ENCODE data around the gene TTC19.

The TTC19 gene

GRCh38 chr17:15963670-15964110, 35.9 kb upstream of the TTC19 start:
- Histone ChIP-seq H3K27ac (ENCODE audit: low read depth, low read length, severe bottlenecking) (no peak overlapping the region), H3K36me3 (ENCODE audit: control insufficient read depth, insufficient read depth, low read length) (no peaks in the 10 kb centered on the region), H3K9me3 (ENCODE audit: control insufficient read depth, low read length) (no peaks in the 10 kb centered on the region), H3K4me1 (ENCODE audit: control insufficient read depth, insufficient read depth, low read length, poor library complexity, severe bottlenecking) (peaks cover 31% of the 10 kb centered on the region), H3K4me3 (ENCODE audit: extremely low read depth, insufficient read depth, low read length, poor library complexity, severe bottlenecking) (no peak overlapping the region)
- WGBS, 2 experiments (ENCODE audit: insufficient coverage in 2 of 2) = 95 to 98% methylated on average over 3 to 4 of the region's 4 CpGs

GRCh38 chr17:15965528-15965927, 34.1 kb upstream of the TTC19 start:
- WGBS, 2 experiments (ENCODE audit: insufficient coverage in 2 of 2) = 60 to 61% methylated on average over 6 of the region's 6 CpGs
- H3K9me3 ChIP-seq (ENCODE audit: control insufficient read depth, low read length) = no peaks in the 10 kb centered on the region
- no peak overlapping the region for H3K4me3 ChIP-seq (ENCODE audit: extremely low read depth, insufficient read depth, low read length, poor library complexity, severe bottlenecking)
- H3K27ac ChIP-seq (ENCODE audit: low read depth, low read length, severe bottlenecking) = peak overlapping the region; percentile 66
- no peaks in the 10 kb centered on the region for H3K36me3 ChIP-seq (ENCODE audit: control insufficient read depth, insufficient read depth, low read length)
- H3K4me1 ChIP-seq (ENCODE audit: control insufficient read depth, insufficient read depth, low read length, poor library complexity, severe bottlenecking) = peaks cover 18% of the 10 kb centered on the region

- Histone ChIP-seq H3K27ac (ENCODE audit: low read depth, low read length, severe bottlenecking) (peak overlapping the region; percentile 66), H3K4me3 (ENCODE audit: extremely low read depth, insufficient read depth, low read length, poor library complexity, severe bottlenecking) (no peak overlapping the region), H3K36me3 (ENCODE audit: control insufficient read depth, insufficient read depth, low read length) (no peaks in the 10 kb centered on the region), H3K9me3 (ENCODE audit: control insufficient read depth, low read length) (no peaks in the 10 kb centered on the region), H3K4me1 (ENCODE audit: control insufficient read depth, insufficient read depth, low read length, poor library complexity, severe bottlenecking) (peaks cover 18% of the 10 kb centered on the region)
- WGBS, 2 experiments (ENCODE audit: insufficient coverage in 2 of 2) = 26 to 34% methylated on average over 9 to 11 of the region's 13 CpGs
Observed at GRCh38 chr17:15966183-15966878, 33.3 kb upstream of the TTC19 start.

GRCh38 chr17:15966879-15967248, 32.8 kb upstream of the TTC19 start:
- H3K4me3 ChIP-seq (ENCODE audit: extremely low read depth, insufficient read depth, low read length, poor library complexity, severe bottlenecking) = no peak overlapping the region
- WGBS, 2 experiments (ENCODE audit: insufficient coverage in 2 of 2) = 26 to 27% methylated on average over 10 of the region's 11 CpGs
- H3K36me3 ChIP-seq (ENCODE audit: control insufficient read depth, insufficient read depth, low read length) = no peaks in the 10 kb centered on the region
- no peaks in the 10 kb centered on the region for H3K9me3 ChIP-seq (ENCODE audit: control insufficient read depth, low read length)
- H3K27ac ChIP-seq (ENCODE audit: low read depth, low read length, severe bottlenecking) = peak overlapping the region; percentile 66
- peaks cover 18% of the 10 kb centered on the region for H3K4me1 ChIP-seq (ENCODE audit: control insufficient read depth, insufficient read depth, low read length, poor library complexity, severe bottlenecking)

GRCh38 chr17:15967706-15968399, 31.8 kb upstream of the TTC19 start:
- no peaks in the 10 kb centered on the region for H3K36me3 ChIP-seq (ENCODE audit: control insufficient read depth, insufficient read depth, low read length)
- H3K27ac ChIP-seq (ENCODE audit: low read depth, low read length, severe bottlenecking) = no peak overlapping the region
- no peak overlapping the region for H3K4me3 ChIP-seq (ENCODE audit: extremely low read depth, insufficient read depth, low read length, poor library complexity, severe bottlenecking)
- H3K9me3 ChIP-seq (ENCODE audit: control insufficient read depth, low read length) = no peaks in the 10 kb centered on the region
- peaks cover 18% of the 10 kb centered on the region for H3K4me1 ChIP-seq (ENCODE audit: control insufficient read depth, insufficient read depth, low read length, poor library complexity, severe bottlenecking)
- WGBS, 2 experiments (ENCODE audit: insufficient coverage in 2 of 2) = 82 to 89% methylated on average over 5 to 11 of the region's 11 CpGs

DNA sequence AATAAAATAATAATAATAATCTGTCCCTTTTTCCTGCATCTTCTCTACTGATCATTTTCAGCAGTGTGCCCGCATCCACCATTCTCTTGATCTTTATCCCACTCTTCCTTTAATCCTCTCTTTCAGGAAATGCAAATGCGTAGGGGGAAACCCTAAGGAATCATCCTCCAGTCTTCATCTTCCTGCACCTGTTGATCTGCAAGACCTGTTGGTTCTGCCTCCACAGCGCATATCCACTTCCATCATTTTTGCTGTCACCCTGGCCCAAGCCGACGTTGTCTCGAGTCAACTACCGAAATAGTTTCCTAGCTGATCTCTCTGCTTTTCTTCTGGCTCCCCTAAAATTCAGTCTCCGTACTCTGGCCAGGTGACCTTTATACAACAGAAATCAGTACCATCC, 30.2 kb upstream of the TTC19 start:
- WGBS, 2 experiments (ENCODE audit: insufficient coverage in 2 of 2) = 92 to 96% methylated on average over 8 of the region's 8 CpGs
- Histone ChIP-seq H3K4me1 (ENCODE audit: control insufficient read depth, insufficient read depth, low read length, poor library complexity, severe bottlenecking) (peaks cover 18% of the 10 kb centered on the region), H3K27ac (ENCODE audit: low read depth, low read length, severe bottlenecking) (no peak overlapping the region), H3K36me3 (ENCODE audit: control insufficient read depth, insufficient read depth, low read length) (peaks cover 8% of the 10 kb centered on the region), H3K9me3 (ENCODE audit: control insufficient read depth, low read length) (no peaks in the 10 kb centered on the region), H3K4me3 (ENCODE audit: extremely low read depth, insufficient read depth, low read length, poor library complexity, severe bottlenecking) (no peak overlapping the region)

DNA sequence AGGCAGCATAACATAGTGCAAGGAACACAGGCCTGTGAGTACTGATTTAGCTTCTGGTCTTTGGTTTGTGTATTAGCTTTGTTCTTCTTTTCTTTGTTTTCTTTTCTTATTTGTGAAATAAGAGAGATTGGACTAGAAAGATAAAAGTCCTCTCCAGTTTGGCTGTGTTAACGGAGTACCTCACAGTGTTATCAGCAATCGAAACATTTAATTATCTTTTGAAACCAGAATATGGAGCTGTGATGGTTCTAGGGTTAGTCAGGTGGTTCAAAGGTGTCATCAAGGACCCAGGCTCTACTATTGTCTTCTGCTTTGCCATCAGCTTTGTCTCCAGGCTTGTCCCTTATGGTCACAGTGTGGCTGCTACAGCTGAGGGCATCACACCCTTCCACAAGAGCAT, 29.1 kb upstream of the TTC19 start:
- peaks cover 17% of the 10 kb centered on the region for H3K36me3 ChIP-seq (ENCODE audit: control insufficient read depth, insufficient read depth, low read length)
- H3K27ac ChIP-seq (ENCODE audit: low read depth, low read length, severe bottlenecking) = no peak overlapping the region
- WGBS, 2 experiments (ENCODE audit: insufficient coverage in 2 of 2) = 90% methylated on average over 2 of the region's 2 CpGs; no CpG with 5 or more reads in 1 of the 2 experiments
- H3K4me3 ChIP-seq (ENCODE audit: extremely low read depth, insufficient read depth, low read length, poor library complexity, severe bottlenecking) = no peak overlapping the region
- no peaks in the 10 kb centered on the region for H3K9me3 ChIP-seq (ENCODE audit: control insufficient read depth, low read length)
- H3K4me1 ChIP-seq (ENCODE audit: control insufficient read depth, insufficient read depth, low read length, poor library complexity, severe bottlenecking) = peaks cover 18% of the 10 kb centered on the region

- Histone ChIP-seq H3K4me1 (ENCODE audit: control insufficient read depth, insufficient read depth, low read length, poor library complexity, severe bottlenecking) (peaks cover 12% of the 10 kb centered on the region), H3K9me3 (ENCODE audit: control insufficient read depth, low read length) (no peaks in the 10 kb centered on the region), H3K36me3 (ENCODE audit: control insufficient read depth, insufficient read depth, low read length) (peaks cover 22% of the 10 kb centered on the region), H3K27ac (ENCODE audit: low read depth, low read length, severe bottlenecking) (no peak overlapping the region), H3K4me3 (ENCODE audit: extremely low read depth, insufficient read depth, low read length, poor library complexity, severe bottlenecking) (no peak overlapping the region)
- 89 to 92% methylated on average over 4 to 5 of the region's 5 CpGs for WGBS, 2 experiments (ENCODE audit: insufficient coverage in 2 of 2)
Observed at GRCh38 chr17:15971098-15971678, 28.4 kb upstream of the TTC19 start.

- 92 to 100% methylated on average over 5 of the region's 5 CpGs for WGBS, 2 experiments (ENCODE audit: insufficient coverage in 2 of 2)
- Histone ChIP-seq H3K4me3 (ENCODE audit: extremely low read depth, insufficient read depth, low read length, poor library complexity, severe bottlenecking) (no peak overlapping the region), H3K27ac (ENCODE audit: low read depth, low read length, severe bottlenecking) (no peak overlapping the region), H3K36me3 (ENCODE audit: control insufficient read depth, insufficient read depth, low read length) (peaks cover 29% of the 10 kb centered on the region), H3K9me3 (ENCODE audit: control insufficient read depth, low read length) (no peaks in the 10 kb centered on the region), H3K4me1 (ENCODE audit: control insufficient read depth, insufficient read depth, low read length, poor library complexity, severe bottlenecking) (peaks cover 5% of the 10 kb centered on the region)
Observed at GRCh38 chr17:15971882-15972281, 27.7 kb upstream of the TTC19 start.

GRCh38 chr17:15972497-15972951, 27.1 kb upstream of the TTC19 start:
- H3K27ac ChIP-seq (ENCODE audit: low read depth, low read length, severe bottlenecking) = no peak overlapping the region
- H3K36me3 ChIP-seq (ENCODE audit: control insufficient read depth, insufficient read depth, low read length) = peaks cover 35% of the 10 kb centered on the region
- H3K4me1 ChIP-seq (ENCODE audit: control insufficient read depth, insufficient read depth, low read length, poor library complexity, severe bottlenecking) = no peaks in the 10 kb centered on the region
- 83 to 100% methylated on average over 1 of the region's 4 CpGs for WGBS, 2 experiments (ENCODE audit: insufficient coverage in 2 of 2)
- H3K4me3 ChIP-seq (ENCODE audit: extremely low read depth, insufficient read depth, low read length, poor library complexity, severe bottlenecking) = no peak overlapping the region
- no peaks in the 10 kb centered on the region for H3K9me3 ChIP-seq (ENCODE audit: control insufficient read depth, low read length)

DNA sequence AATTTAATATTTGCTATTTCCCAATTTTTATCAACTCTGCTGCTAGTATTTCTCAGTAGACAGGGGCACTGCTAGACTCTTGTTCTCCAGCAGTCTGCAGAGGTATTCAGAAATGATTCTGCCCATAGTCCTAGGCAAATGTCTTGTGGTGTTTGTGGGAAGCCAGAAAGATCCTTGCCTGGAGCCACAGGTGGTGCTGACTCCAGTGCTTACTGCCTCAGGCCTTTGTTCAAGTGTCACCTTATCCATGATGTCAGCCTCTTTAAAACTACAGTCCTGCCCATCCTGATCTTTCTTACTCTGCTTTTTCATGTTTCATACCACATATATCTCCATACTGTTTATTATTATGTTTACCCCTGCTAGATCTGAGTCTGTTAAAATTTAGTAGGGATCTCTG, 26.6 kb upstream of the TTC19 start:
- H3K27ac ChIP-seq (ENCODE audit: low read depth, low read length, severe bottlenecking) = no peak overlapping the region
- H3K36me3 ChIP-seq (ENCODE audit: control insufficient read depth, insufficient read depth, low read length) = peaks cover 40% of the 10 kb centered on the region
- no peaks in the 10 kb centered on the region for H3K9me3 ChIP-seq (ENCODE audit: control insufficient read depth, low read length)
- H3K4me1 ChIP-seq (ENCODE audit: control insufficient read depth, insufficient read depth, low read length, poor library complexity, severe bottlenecking) = no peaks in the 10 kb centered on the region
- no peak overlapping the region for H3K4me3 ChIP-seq (ENCODE audit: extremely low read depth, insufficient read depth, low read length, poor library complexity, severe bottlenecking)

All from mesodermal cell (in vitro differentiated cells).